Measurements from ENCODE around the gene KIF18B. TPM values are rescaled to one million over a fixed set of nuclear protein-coding genes. Genes with fewer than 3 reads are reported as not detected.

KIF18B gene
- total and polyA plus RNA-seq, 2 of the 13 experiments (the other 11 are each of a cell fraction or from before 2014, with no cell fraction given): 15.2 to 15.3 TPM

DNA sequence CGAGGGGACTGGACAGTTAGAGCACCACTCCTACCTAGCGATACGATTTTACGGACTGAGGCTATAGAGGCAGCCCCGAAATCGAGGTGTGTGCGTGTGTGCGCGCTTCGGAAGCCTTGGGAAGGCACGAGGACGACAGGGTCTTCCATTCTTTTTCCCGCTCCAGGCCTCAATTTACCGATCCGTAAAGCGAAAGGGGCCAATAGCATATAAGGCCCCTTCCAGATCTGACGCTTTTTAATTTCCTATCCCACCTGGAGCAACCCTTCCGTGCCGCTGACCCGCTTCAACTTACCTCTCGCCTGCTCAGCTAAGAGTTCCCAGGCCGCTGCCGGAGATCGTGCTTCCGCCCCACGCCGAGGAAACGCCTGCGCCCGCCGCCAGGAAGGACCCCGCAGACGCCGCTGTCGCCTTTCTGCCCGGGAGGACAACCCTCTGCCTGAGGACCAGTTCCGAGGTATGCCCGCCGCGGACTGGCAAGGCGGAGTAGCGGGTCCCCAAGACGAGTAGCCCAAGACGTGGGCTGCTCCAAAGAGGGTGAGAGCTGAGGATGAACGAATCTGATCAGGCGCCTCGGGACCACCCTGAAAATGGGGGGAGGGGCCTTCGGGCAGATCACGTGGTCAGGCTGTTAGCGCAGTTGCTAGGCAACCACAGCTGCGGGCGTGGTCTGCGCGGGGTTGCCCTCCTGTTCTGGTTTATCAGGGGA, 48.3 kb downstream of the KIF18B start, which contains the start of gene EFTUD2 (continued):
- TF ChIP-seq, protein P1, sequence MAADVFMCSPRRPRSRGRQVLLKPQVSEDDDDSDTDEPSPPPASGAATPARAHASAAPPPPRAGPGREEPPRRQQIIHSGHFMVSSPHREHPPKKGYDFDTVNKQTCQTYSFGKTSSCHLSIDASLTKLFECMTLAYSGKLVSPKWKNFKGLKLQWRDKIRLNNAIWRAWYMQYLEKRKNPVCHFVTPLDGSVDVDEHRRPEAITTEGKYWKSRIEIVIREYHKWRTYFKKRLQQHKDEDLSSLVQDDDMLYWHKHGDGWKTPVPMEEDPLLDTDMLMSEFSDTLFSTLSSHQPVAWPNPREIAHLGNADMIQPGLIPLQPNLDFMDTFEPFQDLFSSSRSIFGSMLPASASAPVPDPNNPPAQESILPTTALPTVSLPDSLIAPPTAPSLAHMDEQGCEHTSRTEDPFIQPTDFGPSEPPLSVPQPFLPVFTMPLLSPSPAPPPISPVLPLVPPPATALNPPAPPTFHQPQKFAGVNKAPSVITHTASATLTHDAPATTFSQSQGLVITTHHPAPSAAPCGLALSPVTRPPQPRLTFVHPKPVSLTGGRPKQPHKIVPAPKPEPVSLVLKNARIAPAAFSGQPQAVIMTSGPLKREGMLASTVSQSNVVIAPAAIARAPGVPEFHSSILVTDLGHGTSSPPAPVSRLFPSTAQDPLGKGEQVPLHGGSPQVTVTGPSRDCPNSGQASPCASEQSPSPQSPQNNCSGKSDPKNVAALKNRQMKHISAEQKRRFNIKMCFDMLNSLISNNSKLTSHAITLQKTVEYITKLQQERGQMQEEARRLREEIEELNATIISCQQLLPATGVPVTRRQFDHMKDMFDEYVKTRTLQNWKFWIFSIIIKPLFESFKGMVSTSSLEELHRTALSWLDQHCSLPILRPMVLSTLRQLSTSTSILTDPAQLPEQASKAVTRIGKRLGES (CRISPR knock-in tag; IDR thresholded peaks at IDR 0.05; ENCODE audit: borderline replicate concordance): peak; percentile 73; the same call in 1 of the 2 replicates
- no peak; the same call in 1 of the 2 replicates for TF ChIP-seq NFATC3 (CRISPR knock-in tag; IDR thresholded peaks at IDR 0.05)
- TF ChIP-seq XBP1 (CRISPR knock-in tag; IDR thresholded peaks at IDR 0.05): no peak
- TF ChIP-seq KMT2B (CRISPR knock-in tag; IDR thresholded peaks at IDR 0.05): peak; percentile 100
- peak; percentile 85 for TF ChIP-seq HCFC1 (IDR thresholded peaks at IDR 0.05; ENCODE audit: low read depth, low read length)
- TF ChIP-seq FOSL2 (CRISPR knock-in tag; IDR thresholded peaks at IDR 0.05): peak; percentile 69
- TF ChIP-seq, protein P2, sequence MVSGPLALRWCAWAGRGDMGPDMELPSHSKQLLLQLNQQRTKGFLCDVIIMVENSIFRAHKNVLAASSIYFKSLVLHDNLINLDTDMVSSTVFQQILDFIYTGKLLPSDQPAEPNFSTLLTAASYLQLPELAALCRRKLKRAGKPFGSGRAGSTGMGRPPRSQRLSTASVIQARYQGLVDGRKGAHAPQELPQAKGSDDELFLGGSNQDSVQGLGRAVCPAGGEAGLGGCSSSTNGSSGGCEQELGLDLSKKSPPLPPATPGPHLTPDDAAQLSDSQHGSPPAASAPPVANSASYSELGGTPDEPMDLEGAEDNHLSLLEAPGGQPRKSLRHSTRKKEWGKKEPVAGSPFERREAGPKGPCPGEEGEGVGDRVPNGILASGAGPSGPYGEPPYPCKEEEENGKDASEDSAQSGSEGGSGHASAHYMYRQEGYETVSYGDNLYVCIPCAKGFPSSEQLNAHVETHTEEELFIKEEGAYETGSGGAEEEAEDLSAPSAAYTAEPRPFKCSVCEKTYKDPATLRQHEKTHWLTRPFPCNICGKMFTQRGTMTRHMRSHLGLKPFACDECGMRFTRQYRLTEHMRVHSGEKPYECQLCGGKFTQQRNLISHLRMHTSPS (CRISPR knock-in tag; IDR thresholded peaks at IDR 0.05; ENCODE audit: low read depth): peak; percentile 54; the same call in 1 of the 2 replicates
- 0 out of 2 replicates have a peak, but pooled peaks have one; percentile 30 for TF ChIP-seq ZNF562 (CRISPR knock-in tag; IDR thresholded peaks at IDR 0.05; ENCODE audit: borderline replicate concordance)
- TF ChIP-seq, protein P3, sequence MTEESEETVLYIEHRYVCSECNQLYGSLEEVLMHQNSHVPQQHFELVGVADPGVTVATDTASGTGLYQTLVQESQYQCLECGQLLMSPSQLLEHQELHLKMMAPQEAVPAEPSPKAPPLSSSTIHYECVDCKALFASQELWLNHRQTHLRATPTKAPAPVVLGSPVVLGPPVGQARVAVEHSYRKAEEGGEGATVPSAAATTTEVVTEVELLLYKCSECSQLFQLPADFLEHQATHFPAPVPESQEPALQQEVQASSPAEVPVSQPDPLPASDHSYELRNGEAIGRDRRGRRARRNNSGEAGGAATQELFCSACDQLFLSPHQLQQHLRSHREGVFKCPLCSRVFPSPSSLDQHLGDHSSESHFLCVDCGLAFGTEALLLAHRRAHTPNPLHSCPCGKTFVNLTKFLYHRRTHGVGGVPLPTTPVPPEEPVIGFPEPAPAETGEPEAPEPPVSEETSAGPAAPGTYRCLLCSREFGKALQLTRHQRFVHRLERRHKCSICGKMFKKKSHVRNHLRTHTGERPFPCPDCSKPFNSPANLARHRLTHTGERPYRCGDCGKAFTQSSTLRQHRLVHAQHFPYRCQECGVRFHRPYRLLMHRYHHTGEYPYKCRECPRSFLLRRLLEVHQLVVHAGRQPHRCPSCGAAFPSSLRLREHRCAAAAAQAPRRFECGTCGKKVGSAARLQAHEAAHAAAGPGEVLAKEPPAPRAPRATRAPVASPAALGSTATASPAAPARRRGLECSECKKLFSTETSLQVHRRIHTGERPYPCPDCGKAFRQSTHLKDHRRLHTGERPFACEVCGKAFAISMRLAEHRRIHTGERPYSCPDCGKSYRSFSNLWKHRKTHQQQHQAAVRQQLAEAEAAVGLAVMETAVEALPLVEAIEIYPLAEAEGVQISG (CRISPR knock-in tag; IDR thresholded peaks at IDR 0.05): peak; percentile 96
- TF ChIP-seq ZNF709 (CRISPR knock-in tag; IDR thresholded peaks at IDR 0.05): 0 out of 2 replicates have a peak, but pooled peaks have one; percentile 93
- no peak for TF ChIP-seq ZNF674 (CRISPR knock-in tag; IDR thresholded peaks at IDR 0.05; ENCODE audit: low read depth)
- TF ChIP-seq ZFP62 (CRISPR knock-in tag; IDR thresholded peaks at IDR 0.05): no peak
- TF ChIP-seq ZNF207 (IDR thresholded peaks at IDR 0.05; ENCODE audit: borderline replicate concordance): peak; percentile 91; the same call in 1 of the 2 replicates
- no peak for TF ChIP-seq SP1 (IDR thresholded peaks at IDR 0.05)
- TF ChIP-seq SP1 (CRISPR knock-in tag; IDR thresholded peaks at IDR 0.05): peak; percentile 86; the same call in 1 of the 2 replicates
- TF ChIP-seq ZNF263 (CRISPR knock-in tag; IDR thresholded peaks at IDR 0.05): peak; percentile 52
- TF ChIP-seq, protein P4, sequence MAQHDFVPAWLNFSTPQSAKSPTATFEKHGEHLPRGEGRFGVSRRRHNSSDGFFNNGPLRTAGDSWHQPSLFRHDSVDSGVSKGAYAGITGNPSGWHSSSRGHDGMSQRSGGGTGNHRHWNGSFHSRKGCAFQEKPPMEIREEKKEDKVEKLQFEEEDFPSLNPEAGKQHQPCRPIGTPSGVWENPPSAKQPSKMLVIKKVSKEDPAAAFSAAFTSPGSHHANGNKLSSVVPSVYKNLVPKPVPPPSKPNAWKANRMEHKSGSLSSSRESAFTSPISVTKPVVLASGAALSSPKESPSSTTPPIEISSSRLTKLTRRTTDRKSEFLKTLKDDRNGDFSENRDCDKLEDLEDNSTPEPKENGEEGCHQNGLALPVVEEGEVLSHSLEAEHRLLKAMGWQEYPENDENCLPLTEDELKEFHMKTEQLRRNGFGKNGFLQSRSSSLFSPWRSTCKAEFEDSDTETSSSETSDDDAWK (CRISPR knock-in tag; IDR thresholded peaks at IDR 0.05): no peak
- peak; percentile 97 for TF ChIP-seq ZNF883 (CRISPR knock-in tag; IDR thresholded peaks at IDR 0.05; ENCODE audit: not compliant biosample characterization)
- peak; percentile 93 for TF ChIP-seq ZMYM4 (CRISPR knock-in tag; IDR thresholded peaks at IDR 0.05)
- TF ChIP-seq, protein P5, sequence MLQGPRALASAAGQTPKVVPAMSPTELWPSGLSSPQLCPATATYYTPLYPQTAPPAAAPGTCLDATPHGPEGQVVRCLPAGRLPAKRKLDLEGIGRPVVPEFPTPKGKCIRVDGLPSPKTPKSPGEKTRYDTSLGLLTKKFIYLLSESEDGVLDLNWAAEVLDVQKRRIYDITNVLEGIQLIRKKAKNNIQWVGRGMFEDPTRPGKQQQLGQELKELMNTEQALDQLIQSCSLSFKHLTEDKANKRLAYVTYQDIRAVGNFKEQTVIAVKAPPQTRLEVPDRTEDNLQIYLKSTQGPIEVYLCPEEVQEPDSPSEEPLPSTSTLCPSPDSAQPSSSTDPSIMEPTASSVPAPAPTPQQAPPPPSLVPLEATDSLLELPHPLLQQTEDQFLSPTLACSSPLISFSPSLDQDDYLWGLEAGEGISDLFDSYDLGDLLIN (CRISPR knock-in tag; IDR thresholded peaks at IDR 0.05; ENCODE audit: borderline replicate concordance): 0 out of 2 replicates have a peak, but pooled peaks have one; percentile 29
